Activated naive CD4-positive, alpha-beta T cell treated with anti-CD3 and anti-CD28 coated beads for 36 hours (primary cell): ENCODE measurements around the gene PWP1. TPM values are rescaled to one million over a fixed set of nuclear protein-coding genes. Genes with fewer than 3 reads are reported as not detected.

Experiments used
- CTCF ChIA-PET: fragments of 350-600 bp; sonication (Branson Sonifier 250); formaldehyde crosslinking; loops from one replicate; lab custom pipeline; 2021; ENCODE audit warnings: antibody characterized with exemption; lab: Charles Lee
- DNase-seq: peaks from one replicate; pipeline ENCODE4 v3.0.0-alpha.2; 2020
- H3K27ac Mint-ChIP-seq: one replicate; pipeline ENCODE4 v1.8.0; 2021; ENCODE audit warnings: mild to moderate bottlenecking, mixed read lengths
- H3K27me3 Mint-ChIP-seq: one replicate; pipeline ENCODE4 v1.8.0; 2021; ENCODE audit warnings: low read depth, mixed read lengths
- H3K36me3 Mint-ChIP-seq: one replicate; pipeline ENCODE4 v1.8.0; 2021; ENCODE audit warnings: low read depth, mixed read lengths
- H3K4me1 Mint-ChIP-seq: one replicate; pipeline ENCODE4 v1.8.0; 2021; ENCODE audit warnings: low read depth, mixed read lengths
- H3K4me3 Mint-ChIP-seq: one replicate; pipeline ENCODE4 v1.8.0; 2021; ENCODE audit warnings: mild to moderate bottlenecking, moderate library complexity, mixed read lengths
- H3K9me3 Mint-ChIP-seq: one replicate; pipeline ENCODE4 v1.8.0; 2021; ENCODE audit warnings: mixed read lengths
- intact Hi-C: fragments of 100-400 bp; cut with micrococcal nuclease; formaldehyde crosslinking; loops from one replicate; pipeline ENCODE4 v1.15.1; 2023
- total RNA-seq, 2 experiments: library from RNA; stranded (reverse); gene quantifications; one replicate each; pipeline ENCODE4 v1.2.3, GENCODE V29; 2021

Gene PWP1
- total RNA-seq = 10 to 100 TPM; 35.0 to 37.1 TPM

GRCh38 chr12:107685360-107686248, at the start of gene PWP1:
Gene PWP1 (plus strand): TSS chr12:107685799. CDS start chr12:107685900, 101 bp downstream.
- Mint-ChIP-seq H3K36me3 (peaks cover 26% of the 10 kb centered on the region), H3K4me3 (peak within 1 kb of the TSS; percentile 90), H3K4me1 (peaks cover 20% of the 10 kb centered on the region), H3K27me3 (no peaks in the 10 kb centered on the region), H3K9me3 (no peaks in the 10 kb centered on the region), H3K27ac (peak within 1 kb of the TSS; percentile 95)
- CTCF ChIA-PET = interaction anchor here (0.5 to 6.4 kb wide), 5 partner anchors 10 to 1219 kb away, joined by 3 to 39 read pairs (median 3); no protein-coding TSS in a partner anchor
- intact Hi-C loops = loop anchor here (1.0 to 5.0 kb wide), 7 partner anchors 76 to 932 kb away; partner anchors contain the start of genes CRY1, FICD, ISCU and PRDM4
- peak; percentile 95 for DNase-seq

GRCh38 chr12:107641154-107641553, 44.4 kb upstream of the PWP1 start:
- CTCF ChIA-PET = no interaction called here
- Mint-ChIP-seq H3K27ac (no peak overlapping the region), H3K4me1 (no peaks in the 10 kb centered on the region), H3K27me3 (no peaks in the 10 kb centered on the region), H3K9me3 (no peaks in the 10 kb centered on the region), H3K36me3 (peaks cover 10% of the 10 kb centered on the region), H3K4me3 (no peak overlapping the region)
- no peak for DNase-seq
- intact Hi-C loops = no loop called here

- Mint-ChIP-seq H3K9me3 (no peaks in the 10 kb centered on the region), H3K27me3 (no peaks in the 10 kb centered on the region), H3K36me3 (peaks cover 10% of the 10 kb centered on the region), H3K27ac (no peak overlapping the region), H3K4me3 (no peak overlapping the region), H3K4me1 (no peaks in the 10 kb centered on the region)
- intact Hi-C loops = no loop called here
- DNase-seq = no peak
- CTCF ChIA-PET = no interaction called here
Observed at GRCh38 chr12:107642240-107642639, 43.4 kb upstream of the PWP1 start.

- Mint-ChIP-seq H3K4me1 (no peaks in the 10 kb centered on the region), H3K9me3 (no peaks in the 10 kb centered on the region), H3K36me3 (peaks cover 4% of the 10 kb centered on the region), H3K27me3 (no peaks in the 10 kb centered on the region), H3K4me3 (no peak overlapping the region), H3K27ac (no peak overlapping the region)
- intact Hi-C loops = no loop called here
- CTCF ChIA-PET = interaction anchor here (0.5 kb wide), 1 partner anchor 102 kb away, joined by 6 read pairs; no protein-coding TSS in a partner anchor
- no peak for DNase-seq
Observed at GRCh38 chr12:107645630-107646333, 39.8 kb upstream of the PWP1 start.

GRCh38 chr12:107646436-107646835, 39.2 kb upstream of the PWP1 start:
- H3K4me1 Mint-ChIP-seq = no peaks in the 10 kb centered on the region
- no peaks in the 10 kb centered on the region for H3K27me3 Mint-ChIP-seq
- no peaks in the 10 kb centered on the region for H3K9me3 Mint-ChIP-seq
- DNase-seq = no peak
- intact Hi-C loops = no loop called here
- peaks cover 5% of the 10 kb centered on the region for H3K36me3 Mint-ChIP-seq
- CTCF ChIA-PET = interaction anchor here (0.6 kb wide), 1 partner anchor 1154 kb away, joined by 4 read pairs; no protein-coding TSS in a partner anchor
- no peak overlapping the region for H3K4me3 Mint-ChIP-seq
- no peak overlapping the region for H3K27ac Mint-ChIP-seq

- intact Hi-C loops = no loop called here
- H3K27ac Mint-ChIP-seq = no peak overlapping the region
Observed at GRCh38 chr12:107649661-107650061, 35.9 kb upstream of the PWP1 start.

GRCh38 chr12:107650977-107651376, 34.6 kb upstream of the PWP1 start:
- Mint-ChIP-seq H3K27me3 (no peaks in the 10 kb centered on the region), H3K4me3 (no peak overlapping the region), H3K36me3 (peaks cover 2% of the 10 kb centered on the region), H3K9me3 (no peaks in the 10 kb centered on the region), H3K4me1 (peaks cover 3% of the 10 kb centered on the region), H3K27ac (no peak overlapping the region)
- no peak for DNase-seq
- intact Hi-C loops = no loop called here
- CTCF ChIA-PET = no interaction called here

More at GRCh38 chr12:107649661-107650061, 35.9 kb upstream of the PWP1 start:
- CTCF ChIA-PET = no interaction called here
- DNase-seq = no peak
- Mint-ChIP-seq H3K9me3 (no peaks in the 10 kb centered on the region), H3K4me3 (no peak overlapping the region), H3K27me3 (no peaks in the 10 kb centered on the region), H3K4me1 (peaks cover 3% of the 10 kb centered on the region), H3K36me3 (peaks cover 2% of the 10 kb centered on the region)

- peaks cover 2% of the 10 kb centered on the region for H3K36me3 Mint-ChIP-seq
- no peaks in the 10 kb centered on the region for H3K9me3 Mint-ChIP-seq
- peaks cover 3% of the 10 kb centered on the region for H3K4me1 Mint-ChIP-seq
- CTCF ChIA-PET = no interaction called here
- H3K27ac Mint-ChIP-seq = no peak overlapping the region
- no peak overlapping the region for H3K4me3 Mint-ChIP-seq
- DNase-seq = no peak
- intact Hi-C loops = no loop called here
- no peaks in the 10 kb centered on the region for H3K27me3 Mint-ChIP-seq
Observed at GRCh38 chr12:107651571-107652449, 33.8 kb upstream of the PWP1 start.

- intact Hi-C loops = no loop called here
- Mint-ChIP-seq H3K4me1 (peaks cover 3% of the 10 kb centered on the region), H3K4me3 (no peak overlapping the region), H3K27ac (no peak overlapping the region), H3K27me3 (no peaks in the 10 kb centered on the region), H3K36me3 (peaks cover 5% of the 10 kb centered on the region), H3K9me3 (no peaks in the 10 kb centered on the region)
- CTCF ChIA-PET = no interaction called here
- no peak for DNase-seq
Observed at GRCh38 chr12:107653519-107653918, 32.1 kb upstream of the PWP1 start.

- H3K4me3 Mint-ChIP-seq = no peak overlapping the region
- H3K4me1 Mint-ChIP-seq = peaks cover 3% of the 10 kb centered on the region
- no peak for DNase-seq
- peaks cover 5% of the 10 kb centered on the region for H3K36me3 Mint-ChIP-seq
- intact Hi-C loops = no loop called here
- CTCF ChIA-PET = interaction anchor here (1.1 kb wide), 1 partner anchor 16 kb away, joined by 5 read pairs; no protein-coding TSS in a partner anchor
- H3K27ac Mint-ChIP-seq = no peak overlapping the region
- H3K27me3 Mint-ChIP-seq = no peaks in the 10 kb centered on the region
- H3K9me3 Mint-ChIP-seq = no peaks in the 10 kb centered on the region
Observed at GRCh38 chr12:107654873-107655272, 30.7 kb upstream of the PWP1 start.

- DNase-seq = no peak
Observed at GRCh38 chr12:107655281-107656065, 30.1 kb upstream of the PWP1 start.

More at GRCh38 chr12:107655281-107656065, 30.1 kb upstream of the PWP1 start:
- Mint-ChIP-seq H3K27me3 (no peaks in the 10 kb centered on the region), H3K27ac (no peak overlapping the region), H3K4me1 (peaks cover 3% of the 10 kb centered on the region), H3K9me3 (no peaks in the 10 kb centered on the region), H3K36me3 (peaks cover 5% of the 10 kb centered on the region), H3K4me3 (no peak overlapping the region)
- CTCF ChIA-PET = interaction anchor here (1.1 to 1.5 kb wide), 2 partner anchors 15 to 523 kb away, joined by 3 to 5 read pairs; no protein-coding TSS in a partner anchor
- intact Hi-C loops = no loop called here
